Measurements from ENCODE around the gene CANT1.
"Not testable (repeated sequence)": the region's sequence is repeated elsewhere in the genome, so short reads cannot be mapped to it uniquely, and the experiment has no call there.

Gene CANT1

DNA sequence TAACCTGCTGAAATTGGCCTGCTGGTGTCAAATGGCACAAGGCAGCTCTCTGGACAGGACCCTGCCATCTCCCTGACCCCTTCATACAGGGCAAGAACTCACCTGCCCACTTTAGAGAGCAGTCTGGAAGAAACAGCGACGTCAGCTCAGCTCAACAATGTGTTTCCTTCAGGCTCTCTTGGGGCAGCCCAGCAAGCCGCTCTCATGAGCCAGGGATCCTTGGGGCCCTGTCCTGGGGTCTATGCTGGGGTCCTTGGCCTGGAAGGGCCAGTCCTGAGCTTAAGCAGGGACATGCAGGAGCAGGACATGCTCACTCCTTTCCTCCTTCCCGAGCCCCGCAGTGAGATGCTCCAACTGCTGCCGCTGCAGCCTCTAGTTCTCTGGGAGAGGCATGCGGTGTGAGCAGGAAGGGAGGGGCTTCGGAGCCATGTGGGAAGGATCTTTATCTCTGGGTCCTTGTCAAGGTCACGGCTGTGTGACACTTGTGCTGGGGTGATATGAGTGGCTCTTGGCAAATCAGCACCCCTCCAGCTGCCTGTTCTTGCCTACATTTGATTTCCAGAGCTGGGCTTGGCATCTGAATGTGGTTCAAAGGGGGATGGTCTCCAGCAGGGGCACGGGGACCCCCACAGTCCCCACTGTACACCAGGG is 17.8 kb upstream of the CANT1 start:
- no peak for DNase-seq (ENCODE audit: low read depth)

DNA sequence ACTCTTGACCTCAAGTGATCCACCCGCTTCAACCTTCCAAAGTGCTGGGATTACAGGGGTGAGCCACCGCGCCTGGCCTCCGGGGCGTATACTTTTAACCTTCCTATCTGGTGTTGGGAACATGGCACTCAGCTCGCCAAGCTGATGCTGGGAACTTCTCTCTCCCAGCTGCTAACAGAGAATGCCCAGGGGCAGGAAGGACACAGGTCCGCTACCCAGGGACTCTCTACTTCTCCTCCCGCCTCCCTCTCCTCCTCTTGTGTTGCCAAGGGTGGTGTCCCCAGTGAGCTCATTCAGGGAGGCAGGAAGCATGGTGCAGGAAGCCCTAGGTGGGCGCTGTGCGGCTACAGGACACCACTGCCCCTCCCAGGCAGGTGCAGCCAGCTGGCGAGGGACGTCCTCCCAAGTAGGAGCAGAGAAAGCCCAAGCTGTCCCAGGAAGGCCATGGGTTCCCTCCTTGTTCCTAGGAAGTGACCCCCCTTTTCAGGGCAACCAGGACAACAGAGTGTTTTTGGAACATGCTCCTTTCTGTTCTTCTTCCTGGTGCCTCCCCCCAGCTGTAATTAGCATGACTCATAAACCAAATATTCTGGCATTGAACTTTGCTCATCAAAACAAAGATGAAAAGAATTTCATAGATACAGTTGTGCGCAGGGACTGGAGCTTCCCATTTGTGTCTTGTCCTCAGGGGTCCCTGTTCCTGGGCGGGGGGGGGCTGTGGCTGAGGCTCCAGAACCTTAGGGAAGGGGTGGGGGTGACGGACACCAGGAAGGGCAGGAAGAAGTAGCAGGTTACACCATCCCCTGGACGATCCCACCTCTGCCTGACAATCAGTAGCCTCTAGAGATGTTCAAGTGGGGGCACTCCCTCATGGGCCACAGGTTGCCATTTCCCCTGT is 17.1 kb upstream of the CANT1 start:
- DNase-seq (ENCODE audit: low read depth): no peak

DNA sequence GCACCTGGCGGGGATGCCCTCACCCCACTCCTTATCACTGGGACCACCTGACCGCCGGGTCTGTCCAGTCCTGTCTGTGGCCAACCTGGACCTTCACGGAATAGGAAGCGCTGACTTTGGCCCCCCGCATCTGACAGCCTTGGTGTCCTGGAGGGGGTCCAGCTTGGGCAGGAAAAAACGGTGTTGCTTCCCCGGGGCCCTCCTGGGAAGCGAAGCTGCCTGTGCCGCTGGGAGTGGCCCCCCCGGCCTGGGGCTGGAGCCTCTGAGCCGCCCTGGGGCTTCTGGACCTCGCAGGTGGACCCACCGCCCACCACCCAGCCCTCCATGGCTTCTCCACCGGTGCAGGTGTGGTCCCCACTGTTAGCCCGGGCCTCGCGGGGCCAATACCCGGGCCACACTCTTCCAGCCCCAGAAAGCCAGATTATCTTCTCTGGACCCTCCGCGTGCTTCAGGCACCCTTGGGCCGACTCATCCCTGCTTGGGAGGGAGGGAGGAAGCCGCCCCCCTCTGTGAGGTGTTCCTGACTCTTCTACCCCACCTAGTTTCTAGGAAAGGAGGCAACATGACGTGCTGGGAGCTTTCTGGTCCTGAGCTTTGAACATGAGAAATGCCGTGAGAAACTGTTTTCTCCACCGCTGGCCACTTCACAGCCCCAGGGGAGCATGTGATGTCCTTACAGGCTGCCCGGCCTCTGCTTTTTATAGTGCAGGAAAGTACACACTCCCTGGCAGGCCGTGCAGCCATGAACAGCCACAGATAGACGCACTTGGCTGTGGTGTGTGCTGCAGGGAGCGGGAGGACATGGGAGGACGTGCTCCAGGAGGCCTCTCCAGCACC is 15.6 kb upstream of the CANT1 start:
- no peak for DNase-seq (ENCODE audit: low read depth)

DNA sequence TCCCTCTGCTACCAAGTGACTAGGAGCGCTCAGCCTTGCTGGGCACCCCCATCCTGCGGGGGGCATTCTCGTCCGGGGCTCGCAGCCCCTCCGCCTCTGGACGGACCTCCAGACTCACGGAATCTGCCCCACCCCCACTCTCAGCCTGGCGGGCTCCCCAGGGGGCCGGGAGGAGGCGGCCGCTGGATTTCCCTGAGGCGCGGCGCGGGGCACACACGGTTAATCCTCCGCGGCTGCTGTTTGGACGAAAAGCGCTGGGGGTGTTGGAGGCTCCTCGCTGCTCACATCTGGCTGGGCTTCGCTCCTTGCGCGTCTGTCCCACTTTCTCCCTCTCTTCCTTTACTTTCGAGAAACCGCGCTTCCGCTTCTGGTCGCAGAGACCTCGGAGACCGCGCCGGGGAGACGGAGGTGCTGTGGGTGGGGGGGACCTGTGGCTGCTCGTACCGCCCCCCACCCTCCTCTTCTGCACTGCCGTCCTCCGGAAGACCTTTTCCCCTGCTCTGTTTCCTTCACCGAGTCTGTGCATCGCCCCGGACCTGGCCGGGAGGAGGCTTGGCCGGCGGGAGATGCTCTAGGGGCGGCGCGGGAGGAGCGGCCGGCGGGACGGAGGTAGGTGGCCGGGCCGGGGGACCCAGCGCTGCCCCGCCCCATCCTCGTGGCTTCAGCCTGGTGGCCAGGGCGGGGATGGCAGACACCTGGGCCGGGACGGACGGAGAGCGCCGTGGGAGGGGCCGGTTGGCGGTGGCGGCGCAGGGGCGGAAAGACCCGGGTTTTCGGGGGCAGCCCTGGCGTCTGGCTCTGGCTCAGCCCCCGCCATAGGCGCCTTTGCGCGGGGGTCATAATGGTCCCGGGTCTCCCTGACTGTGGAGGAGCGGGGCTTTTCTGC is 14.6 kb upstream of the CANT1 start, which contains the start of gene C1QTNF1:
Gene C1QTNF1 (plus strand): TSS at position 284 of the 886 bp plus-strand sequence. CDS start 19,800 bp downstream, outside the sequence.
- DNase-seq (ENCODE audit: low read depth): no peak

DNA sequence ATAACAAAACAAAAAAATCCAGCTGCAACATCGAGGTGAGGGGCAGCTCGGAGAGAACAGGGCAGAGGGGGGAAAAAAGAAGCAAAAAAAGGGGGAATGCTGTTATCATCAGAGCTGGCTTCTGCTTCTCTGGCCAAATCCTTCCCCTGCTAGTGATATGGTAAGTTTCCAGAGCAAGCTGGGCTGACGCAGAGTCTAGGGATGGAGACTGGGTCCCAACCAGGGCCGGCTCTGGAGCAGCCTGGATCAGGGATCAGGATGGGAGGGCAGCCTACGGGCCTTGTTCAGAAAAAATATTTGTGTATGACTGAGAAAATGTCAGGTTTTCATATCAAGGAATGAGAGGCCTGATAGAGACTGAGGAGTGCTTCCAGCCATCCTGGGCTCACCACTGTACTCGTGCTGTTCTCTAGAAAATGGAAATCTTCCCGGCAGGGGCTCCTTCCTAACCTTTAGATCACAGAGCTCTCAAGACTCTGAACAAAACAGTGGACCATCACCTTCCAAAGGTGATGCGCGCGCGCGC is 13.7 kb upstream of the CANT1 start:
- DNase-seq (ENCODE audit: low read depth): no peak

DNA sequence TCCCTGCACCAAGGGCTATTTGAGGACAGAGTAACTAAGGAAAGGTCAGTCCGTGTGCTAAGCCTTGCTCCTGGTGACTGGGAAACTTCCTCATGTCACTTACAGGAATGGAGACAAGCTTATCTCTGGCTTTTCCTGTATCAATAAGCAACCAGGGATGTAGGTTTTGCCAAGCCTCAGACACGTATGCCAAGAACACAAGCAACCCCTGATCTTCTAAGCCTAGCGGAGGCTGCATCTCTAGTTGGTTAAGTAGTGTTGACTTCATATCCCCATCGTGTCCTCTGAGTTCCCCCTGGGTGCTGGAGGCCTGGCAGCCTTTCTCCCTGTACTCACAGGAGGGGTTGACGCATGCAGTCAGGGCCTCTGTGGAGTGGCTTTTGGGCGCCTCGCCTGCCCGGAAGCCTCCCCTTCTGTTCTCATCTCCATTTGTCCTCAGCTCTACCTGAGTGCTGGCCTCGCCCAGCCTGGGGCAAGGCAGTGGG is 13.0 kb upstream of the CANT1 start:
- no peak for DNase-seq (ENCODE audit: low read depth)

DNA sequence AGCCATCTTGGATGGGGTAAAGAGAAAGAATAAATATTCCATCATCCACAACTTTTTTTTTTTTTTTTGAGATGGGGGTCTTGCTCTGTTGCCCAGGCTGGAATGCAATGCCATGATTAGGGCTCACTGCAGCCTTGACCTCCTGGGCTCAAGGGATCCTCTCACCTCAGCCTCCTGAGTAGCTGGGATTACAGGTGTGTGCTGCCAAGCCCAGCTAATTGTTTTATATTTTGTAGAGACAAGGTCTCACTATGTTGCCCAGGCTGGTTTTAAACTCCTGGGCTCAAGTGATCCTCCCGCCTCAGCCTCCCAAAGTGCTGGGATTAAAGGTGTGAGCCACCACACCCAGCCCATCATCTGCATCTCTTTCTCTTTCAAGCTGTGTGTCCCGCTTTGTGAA is 12.4 kb upstream of the CANT1 start:
- DNase-seq (ENCODE audit: low read depth): not testable (repeated sequence)

DNA sequence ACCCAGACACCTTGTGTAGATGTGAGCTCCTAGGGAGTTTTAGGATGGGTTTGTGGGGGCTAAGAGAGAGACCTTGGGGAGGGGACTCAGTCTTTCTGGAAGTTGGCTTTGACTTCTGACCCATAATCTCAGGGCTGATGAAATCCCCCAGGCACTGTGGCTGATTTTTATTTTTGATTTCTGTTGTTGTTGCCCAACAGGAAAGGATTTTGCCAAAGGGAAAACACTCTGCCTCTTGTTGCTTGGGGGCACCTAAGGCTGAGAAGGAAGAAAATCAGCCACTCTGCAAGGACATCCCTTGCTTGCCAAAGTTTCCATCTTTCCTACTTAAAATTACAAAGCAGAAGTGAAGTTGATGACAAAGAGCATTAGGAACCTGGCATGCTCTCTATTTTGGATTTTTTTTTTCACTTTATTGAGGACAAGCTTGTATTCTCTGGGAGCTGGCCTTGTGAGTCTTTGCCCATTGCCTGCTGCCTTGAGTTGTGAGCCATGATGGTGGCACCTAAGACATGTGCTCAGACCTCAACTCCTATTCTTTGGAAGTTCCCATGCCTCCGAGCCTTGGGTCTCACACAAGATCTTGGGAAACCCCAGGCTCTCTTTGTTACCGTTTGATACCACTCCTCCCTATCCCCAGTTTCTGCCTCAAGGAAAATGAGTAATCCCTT is 11.2 kb upstream of the CANT1 start:
- DNase-seq (ENCODE audit: low read depth): no peak

DNA sequence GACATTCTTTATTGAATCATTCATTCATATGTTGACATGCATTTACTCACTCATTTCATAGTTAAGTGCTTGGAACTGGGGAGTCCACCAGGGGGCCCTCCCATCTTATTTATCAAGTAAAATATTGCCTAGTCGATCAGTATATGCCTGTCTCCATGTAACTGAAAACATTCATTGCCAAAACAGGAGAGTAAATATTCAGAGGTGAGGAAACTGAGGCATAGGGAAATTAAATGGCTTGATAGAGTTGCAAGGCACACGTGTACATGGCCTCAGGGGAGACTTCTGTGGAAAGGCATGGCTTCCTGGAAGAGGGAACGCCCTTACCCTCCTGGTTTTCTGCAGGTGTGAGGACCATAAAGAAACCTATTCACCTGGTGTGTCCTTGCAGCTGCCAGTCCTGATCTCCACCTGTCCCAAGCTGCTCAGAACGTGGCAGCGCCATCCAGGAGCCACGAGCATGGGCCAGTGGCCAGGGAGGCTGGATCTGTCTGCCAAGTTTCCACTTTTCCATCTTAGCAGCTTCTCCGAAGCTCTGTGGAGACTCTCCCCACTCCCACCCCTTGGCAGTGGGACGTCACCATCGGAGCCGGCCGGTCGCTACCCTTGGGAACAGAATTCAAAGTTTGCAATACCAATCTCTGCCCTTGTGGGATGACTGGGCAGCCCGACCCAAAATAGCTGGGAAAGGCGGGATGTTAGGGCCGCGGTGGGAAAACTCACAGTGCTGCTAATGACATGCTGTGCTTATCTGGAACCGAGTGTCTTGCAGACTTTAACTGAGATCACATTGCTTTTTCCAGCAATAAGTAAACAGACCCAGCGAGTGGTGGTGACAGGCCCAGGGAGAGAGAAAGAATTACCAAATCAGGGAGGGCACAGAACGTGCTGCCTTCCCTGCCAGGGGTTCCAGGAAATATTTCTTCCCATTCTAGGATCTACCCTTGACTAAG is 10.3 kb upstream of the CANT1 start:
- DNase-seq (ENCODE audit: low read depth): peak; percentile 30

DNA sequence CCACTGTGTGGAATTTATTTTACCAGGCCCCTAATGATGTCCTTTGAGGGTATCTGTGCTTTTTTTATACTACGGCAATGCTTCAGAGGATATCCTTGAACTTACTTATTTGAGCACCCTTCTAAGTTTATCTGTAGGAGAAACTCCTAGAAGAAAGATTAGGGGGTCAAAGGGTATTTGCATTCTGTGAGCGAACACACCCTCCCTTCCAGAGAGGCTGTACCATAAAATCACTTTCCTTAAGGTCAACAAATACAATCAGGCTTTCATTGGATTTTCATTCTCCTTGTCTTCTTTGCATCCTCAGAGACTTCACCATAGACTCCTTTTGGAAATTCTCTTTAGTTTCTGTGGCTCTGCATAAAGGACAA is 9.7 kb upstream of the CANT1 start:
- no peak for DNase-seq (ENCODE audit: low read depth)

DNA sequence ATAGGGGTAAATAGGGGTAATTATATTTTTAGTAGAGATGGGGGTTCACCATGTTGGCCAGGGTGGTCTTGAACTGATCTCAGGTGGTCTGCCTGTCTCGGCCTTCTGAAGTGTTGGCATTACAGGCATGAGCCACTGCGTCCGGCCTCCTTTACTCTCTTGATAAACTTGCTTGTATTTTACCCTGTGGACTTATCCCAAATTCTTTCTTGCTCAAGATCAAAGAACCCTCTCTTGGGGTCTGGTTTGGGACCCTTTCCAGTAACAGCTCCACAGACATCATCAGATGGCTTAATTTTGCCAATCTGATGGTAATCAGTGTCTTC is 8.8 kb upstream of the CANT1 start:
- no peak for DNase-seq (ENCODE audit: low read depth)

DNA sequence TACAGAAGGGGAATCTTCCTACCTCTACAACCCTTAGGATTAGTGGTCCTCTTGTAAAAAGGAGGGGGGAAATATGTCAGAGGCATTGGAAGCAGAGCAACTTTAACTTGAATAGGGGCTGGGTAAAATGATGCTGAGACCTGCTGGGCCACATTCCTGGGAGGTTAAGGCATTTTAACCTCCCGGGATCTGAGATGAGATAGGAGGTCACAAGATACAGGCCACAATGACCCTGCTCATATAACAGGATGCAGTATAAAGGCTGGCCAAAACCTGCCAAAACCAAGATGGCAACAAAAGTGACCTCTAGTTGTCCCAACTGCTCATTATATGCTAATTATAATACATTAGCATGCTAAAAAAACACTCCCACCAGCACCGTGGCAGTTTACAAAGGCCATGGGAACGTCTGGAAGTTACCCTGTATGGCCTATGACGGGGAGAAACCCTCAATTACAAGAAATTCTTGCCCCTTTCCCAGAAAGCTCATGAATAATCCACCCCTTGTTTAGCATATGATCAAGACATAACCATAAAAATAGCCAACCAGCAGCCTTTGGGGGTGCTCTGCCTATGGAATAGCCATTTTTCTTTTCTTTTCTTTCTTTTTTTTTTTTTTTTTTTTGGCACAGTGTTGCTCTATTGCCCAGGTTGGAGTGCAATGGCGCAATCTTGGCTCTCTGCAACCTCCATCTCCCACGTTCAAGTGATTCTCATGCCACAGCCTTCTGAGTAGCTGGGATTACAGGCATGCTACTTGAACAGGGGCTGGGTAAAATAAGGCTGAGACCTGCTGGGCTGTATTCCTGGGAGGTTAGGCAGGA is 8.2 kb upstream of the CANT1 start:
- no peak for DNase-seq (ENCODE audit: low read depth)

DNA sequence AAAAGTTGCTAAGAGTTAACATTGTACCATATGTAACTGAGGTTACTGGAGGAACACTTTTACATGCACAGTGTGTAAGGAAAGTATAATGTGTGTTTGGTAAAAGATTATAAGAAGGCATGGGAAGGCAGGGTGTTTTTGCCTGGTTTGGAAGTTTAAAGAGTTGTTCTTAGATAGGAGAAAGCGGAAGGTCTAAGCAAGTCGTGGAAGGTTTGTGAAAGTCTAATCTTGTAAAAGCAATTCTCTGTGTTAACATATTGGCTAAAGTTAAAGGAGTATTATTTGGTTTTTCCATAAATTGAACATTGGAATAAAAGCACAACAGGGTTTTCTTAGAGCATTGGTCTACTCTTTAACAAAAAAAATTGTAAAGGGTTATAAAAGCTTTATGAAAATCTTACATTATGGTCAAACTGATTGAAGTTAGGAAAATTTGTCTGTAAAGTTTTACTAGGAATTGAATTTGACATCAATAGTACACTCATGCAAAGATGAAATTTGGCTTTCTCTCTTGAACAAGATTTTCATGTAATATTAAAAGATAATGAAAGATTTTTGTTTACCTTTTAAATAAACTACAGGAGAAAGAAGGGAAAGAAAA is 4.7 kb upstream of the CANT1 start:
- no peak for DNase-seq (ENCODE audit: low read depth)

DNA sequence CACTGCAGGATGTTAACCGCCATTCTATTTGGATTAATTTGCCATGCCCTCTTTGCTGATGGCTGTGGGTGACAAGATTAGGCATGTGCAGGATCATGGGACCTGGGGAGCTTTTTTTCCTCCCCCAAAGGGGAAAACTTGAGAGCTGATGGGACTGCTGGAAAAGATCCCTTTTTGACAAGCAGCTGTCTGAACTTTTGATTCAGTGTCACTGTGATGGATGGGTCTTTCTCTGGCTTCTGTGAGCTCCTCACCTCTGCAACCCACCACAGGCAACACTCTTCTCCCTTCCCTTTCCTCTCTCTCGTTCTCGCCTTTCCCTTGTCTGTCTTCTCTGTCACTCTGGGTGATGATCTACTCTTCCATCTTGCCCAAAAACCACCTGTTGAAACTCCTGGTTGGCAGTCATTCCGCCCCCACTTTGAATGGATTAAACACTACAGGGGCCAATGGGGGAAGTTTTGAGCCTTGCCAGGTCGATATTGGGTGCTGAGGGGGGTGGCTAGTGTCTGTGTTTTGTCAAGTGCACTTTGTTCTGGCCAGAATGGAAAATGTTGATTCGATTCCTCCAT is 3.1 kb upstream of the CANT1 start:
- no peak for DNase-seq (ENCODE audit: low read depth)

DNA sequence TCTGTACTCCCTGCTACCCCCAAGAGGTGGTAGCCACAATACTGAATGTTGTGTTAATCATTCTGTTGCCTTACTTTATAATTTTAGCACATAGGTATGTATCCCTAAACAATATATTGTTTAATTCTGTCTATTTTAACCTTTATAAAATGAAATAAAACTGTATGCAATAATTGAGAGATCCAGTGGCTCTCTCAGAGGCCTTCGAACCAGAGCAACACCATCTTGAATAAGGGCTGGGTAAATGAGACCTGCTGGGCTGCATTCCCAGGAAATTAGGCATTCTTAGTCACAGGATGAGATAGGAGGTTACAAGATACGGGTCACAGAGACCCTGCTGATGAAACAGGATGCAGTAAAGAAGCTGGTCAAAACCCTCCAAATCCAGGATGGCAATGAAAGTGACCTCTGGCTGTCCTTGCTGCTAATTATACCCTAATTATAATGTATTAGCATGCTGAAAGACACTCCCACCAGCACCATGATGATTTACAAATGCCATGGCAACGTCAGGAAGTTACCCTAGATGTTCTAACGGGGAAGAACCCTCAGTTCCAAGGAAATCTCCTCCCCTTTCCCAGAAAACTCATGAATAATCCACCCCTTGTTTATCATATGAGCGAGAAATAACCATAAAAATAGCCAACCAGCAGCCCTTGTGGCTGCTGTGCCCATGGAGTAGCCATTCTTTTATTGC is 2.0 kb upstream of the CANT1 start:
- DNase-seq (ENCODE audit: low read depth): no peak

DNA sequence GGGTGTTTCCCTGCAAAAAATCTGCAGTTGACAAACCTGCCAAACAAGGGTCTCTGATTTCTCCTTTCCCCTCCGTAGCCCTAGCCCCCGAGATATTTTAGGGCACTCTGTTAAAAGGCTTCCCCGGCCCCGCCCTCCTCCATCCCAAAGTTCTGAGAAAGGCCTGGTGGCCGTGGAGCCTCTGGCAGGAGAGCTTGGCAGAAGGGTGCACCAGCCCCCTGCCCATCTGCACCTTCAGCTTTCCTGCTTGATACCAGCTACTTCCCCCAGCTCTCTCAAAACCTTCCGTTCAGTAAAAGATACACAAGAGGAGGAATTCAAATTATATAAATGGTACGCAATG is 711 bp upstream of the CANT1 start:
- DNase-seq (ENCODE audit: low read depth): no peak

DNA sequence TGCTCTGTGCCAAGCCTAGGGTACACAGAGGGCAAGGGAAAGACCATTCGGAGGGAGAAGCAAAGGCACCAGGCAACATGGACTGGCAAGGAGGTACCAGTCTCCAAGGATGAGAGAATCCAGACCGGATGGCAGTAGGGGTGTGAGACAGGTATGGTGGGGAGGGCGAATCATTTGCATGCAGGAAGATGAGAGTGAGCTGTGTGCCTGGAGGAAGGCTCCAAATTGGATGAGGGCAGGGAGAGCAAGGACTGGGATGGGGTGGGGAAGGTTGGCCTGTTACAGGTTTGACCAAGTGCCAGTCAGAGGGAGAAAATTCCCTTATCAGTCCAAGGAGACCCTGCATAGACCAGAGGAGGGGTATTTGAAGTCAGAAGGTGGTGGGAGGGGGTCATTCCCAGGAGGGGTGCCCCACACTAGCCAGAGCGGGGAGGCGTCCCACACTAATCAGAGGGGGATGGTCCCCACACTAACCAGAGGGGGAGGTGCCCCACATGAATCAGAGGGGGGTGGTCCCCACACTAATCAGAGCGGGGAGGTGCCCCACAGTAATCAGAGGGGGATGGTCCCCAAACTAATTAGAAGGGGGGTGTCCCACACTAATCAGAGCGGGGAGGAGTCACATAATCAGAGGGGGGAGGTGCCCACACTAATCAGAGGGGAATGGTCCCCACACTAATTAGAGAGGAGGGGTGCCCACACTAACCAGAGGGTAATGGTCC is 737 bp downstream of the CANT1 start:
- no peak for DNase-seq (ENCODE audit: low read depth)

All from activated T-cell treated with anti-CD3 and anti-CD28 coated beads for 24 hours (primary cell).